ENCODE measurements around the gene GOLT1A.

GOLT1A gene

DNA sequence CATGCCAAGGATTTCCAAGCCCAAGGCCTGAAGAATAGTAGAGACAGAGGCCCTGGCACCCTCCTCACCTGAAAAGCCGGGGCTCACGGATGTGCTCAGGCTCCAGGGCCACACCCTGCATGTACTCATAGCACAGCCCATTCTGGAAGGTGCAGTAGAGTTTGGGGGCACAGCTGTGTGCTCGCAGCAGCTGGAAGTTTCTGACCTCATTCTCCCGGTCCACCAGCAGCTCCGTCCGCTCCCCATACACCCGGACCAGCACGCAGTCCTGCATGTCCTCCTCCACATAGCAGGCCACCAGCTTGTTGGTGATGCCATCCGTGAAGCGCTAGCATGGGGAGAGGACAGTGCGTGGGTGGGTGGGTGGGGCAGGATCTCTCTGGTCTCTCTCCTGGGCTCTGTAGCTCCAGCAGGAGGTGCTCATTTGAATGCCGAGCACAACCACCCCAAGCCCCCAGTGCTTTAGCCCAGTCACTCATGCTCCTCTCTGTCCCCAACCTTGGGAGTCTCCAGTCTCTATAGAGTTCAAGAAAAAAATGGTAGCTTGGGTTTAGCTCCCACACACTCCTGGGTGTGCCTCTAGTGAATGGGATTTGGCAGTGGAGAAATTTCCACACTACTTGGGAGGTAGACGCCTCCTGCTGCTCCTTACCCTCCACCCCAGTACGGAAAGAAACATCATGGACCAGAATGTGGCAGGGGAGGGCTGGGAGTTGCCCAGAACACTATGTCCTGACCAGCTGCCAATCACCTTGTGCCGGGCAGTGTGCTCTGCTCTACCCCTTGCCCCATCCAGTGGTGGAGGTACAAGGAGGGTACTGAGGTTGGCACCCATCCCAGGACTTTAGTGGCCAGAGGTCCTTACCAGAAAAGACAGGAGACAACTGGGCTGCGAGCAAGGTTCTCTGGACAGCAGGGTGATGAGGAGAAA, 63.9 kb downstream of the GOLT1A start:
- H3K4me2 ChIP-seq (ENCODE audit: low read depth, low read length, poor library complexity, severe bottlenecking): no peak overlapping the region
- H3K9me3 ChIP-seq (ENCODE audit: insufficient read depth, low read length): no peaks in the 10 kb centered on the region
- H3K9me2 ChIP-seq (replicated peaks; ENCODE audit: insufficient read depth, low read length): no peaks in the 10 kb centered on the region
- no peak overlapping the region for H3K4me3 ChIP-seq (ENCODE audit: insufficient read depth, low read length, poor library complexity, severe bottlenecking)
- no peaks in the 10 kb centered on the region for H3K36me3 ChIP-seq (ENCODE audit: low read length)
- no peaks in the 10 kb centered on the region for H3F3A ChIP-seq (ENCODE audit: insufficient read depth)
- no peaks in the 10 kb centered on the region for H4K20me1 ChIP-seq (ENCODE audit: low read depth, low read length)
- H2AFZ ChIP-seq (ENCODE audit: low read depth, low read length, severe bottlenecking): no peak overlapping the region
- no peaks in the 10 kb centered on the region for H3K27me3 ChIP-seq (ENCODE audit: low read length)
- H3K9ac ChIP-seq (ENCODE audit: low read length): no peak overlapping the region
- TF ChIP-seq, protein P1, sequence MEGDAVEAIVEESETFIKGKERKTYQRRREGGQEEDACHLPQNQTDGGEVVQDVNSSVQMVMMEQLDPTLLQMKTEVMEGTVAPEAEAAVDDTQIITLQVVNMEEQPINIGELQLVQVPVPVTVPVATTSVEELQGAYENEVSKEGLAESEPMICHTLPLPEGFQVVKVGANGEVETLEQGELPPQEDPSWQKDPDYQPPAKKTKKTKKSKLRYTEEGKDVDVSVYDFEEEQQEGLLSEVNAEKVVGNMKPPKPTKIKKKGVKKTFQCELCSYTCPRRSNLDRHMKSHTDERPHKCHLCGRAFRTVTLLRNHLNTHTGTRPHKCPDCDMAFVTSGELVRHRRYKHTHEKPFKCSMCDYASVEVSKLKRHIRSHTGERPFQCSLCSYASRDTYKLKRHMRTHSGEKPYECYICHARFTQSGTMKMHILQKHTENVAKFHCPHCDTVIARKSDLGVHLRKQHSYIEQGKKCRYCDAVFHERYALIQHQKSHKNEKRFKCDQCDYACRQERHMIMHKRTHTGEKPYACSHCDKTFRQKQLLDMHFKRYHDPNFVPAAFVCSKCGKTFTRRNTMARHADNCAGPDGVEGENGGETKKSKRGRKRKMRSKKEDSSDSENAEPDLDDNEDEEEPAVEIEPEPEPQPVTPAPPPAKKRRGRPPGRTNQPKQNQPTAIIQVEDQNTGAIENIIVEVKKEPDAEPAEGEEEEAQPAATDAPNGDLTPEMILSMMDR (IDR thresholded peaks at IDR 0.05; ENCODE audit: insufficient read depth, low read length, poor library complexity, severe bottlenecking): no peak
- H3K79me2 ChIP-seq (ENCODE audit: insufficient read depth, low read length): no peaks in the 10 kb centered on the region
- H3K27ac ChIP-seq (ENCODE audit: low read depth, low read length): no peak overlapping the region

DNA sequence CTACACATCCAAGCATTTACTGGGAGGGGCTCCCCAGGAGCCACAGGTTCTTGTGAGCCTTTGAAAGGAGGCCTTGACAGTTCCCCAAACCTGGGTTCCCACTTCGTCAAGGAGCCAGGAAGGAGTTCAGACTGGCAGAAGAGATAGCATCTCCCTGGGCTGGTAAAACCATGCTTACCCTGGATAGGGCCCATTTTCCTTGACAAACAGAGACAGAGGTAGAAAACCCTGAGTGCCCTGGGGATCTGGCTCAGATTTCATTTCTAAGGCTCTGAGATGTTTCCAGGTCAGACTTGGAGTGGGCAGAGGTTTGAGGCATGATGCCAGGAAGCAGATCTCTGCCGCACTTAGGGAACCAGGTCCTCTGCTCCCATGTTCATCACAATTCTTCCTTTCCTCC, 64.7 kb downstream of the GOLT1A start:
- H3K9ac ChIP-seq (ENCODE audit: low read length): no peak overlapping the region
- no peaks in the 10 kb centered on the region for H3K9me2 ChIP-seq (replicated peaks; ENCODE audit: insufficient read depth, low read length)
- H3K27me3 ChIP-seq (ENCODE audit: low read length): no peaks in the 10 kb centered on the region
- no peak overlapping the region for H2AFZ ChIP-seq (ENCODE audit: low read depth, low read length, severe bottlenecking)
- no peaks in the 10 kb centered on the region for H3K9me3 ChIP-seq (ENCODE audit: insufficient read depth, low read length)
- H3F3A ChIP-seq (ENCODE audit: insufficient read depth): no peaks in the 10 kb centered on the region
- H3K79me2 ChIP-seq (ENCODE audit: insufficient read depth, low read length): no peaks in the 10 kb centered on the region
- no peaks in the 10 kb centered on the region for H4K20me1 ChIP-seq (ENCODE audit: low read depth, low read length)
- no peak overlapping the region for H3K4me2 ChIP-seq (ENCODE audit: low read depth, low read length, poor library complexity, severe bottlenecking)
- H3K27ac ChIP-seq (ENCODE audit: low read depth, low read length): no peak overlapping the region
- no peaks in the 10 kb centered on the region for H3K36me3 ChIP-seq (ENCODE audit: low read length)
- no peak overlapping the region for H3K4me3 ChIP-seq (ENCODE audit: insufficient read depth, low read length, poor library complexity, severe bottlenecking)
- TF ChIP-seq, protein P1 (IDR thresholded peaks at IDR 0.05; ENCODE audit: insufficient read depth, low read length, poor library complexity, severe bottlenecking): no peak
- TF ChIP-seq EZH2phosphoT487 (conservative IDR thresholded peaks at IDR 0.05; ENCODE audit: low read length): no peak
